ENCODE results near the gene SHROOM3.
"Not testable (repeated sequence)": the region's sequence is repeated elsewhere in the genome, so short reads cannot be mapped to it uniquely, and the experiment has no call there.

Gene SHROOM3

GRCh38 chr4:76716658-76717057 is 281.6 kb downstream of the SHROOM3 start:
- DNase-seq (ENCODE audit: low spot score), result no peak
- TF ChIP-seq CTCF (IDR thresholded peaks at IDR 0.05; ENCODE audit: extremely low read depth, missing control alignments), result no peak

- DNase-seq (ENCODE audit: low spot score), result no peak
- no peak for TF ChIP-seq CTCF (IDR thresholded peaks at IDR 0.05; ENCODE audit: extremely low read depth, missing control alignments)
These were observed 282.4 kb downstream of the SHROOM3 start for GRCh38 chr4:76717431-76717830.

GRCh38 chr4:76718021-76718420 is 283.0 kb downstream of the SHROOM3 start:
- TF ChIP-seq CTCF (IDR thresholded peaks at IDR 0.05; ENCODE audit: extremely low read depth, missing control alignments), result no peak
- DNase-seq (ENCODE audit: low spot score), result no peak

GRCh38 chr4:76718831-76719230 is 283.8 kb downstream of the SHROOM3 start:
- no peak for DNase-seq (ENCODE audit: low spot score)

GRCh38 chr4:76720121-76720520 is 285.1 kb downstream of the SHROOM3 start:
- TF ChIP-seq CTCF (IDR thresholded peaks at IDR 0.05; ENCODE audit: extremely low read depth, missing control alignments), result no peak
- DNase-seq (ENCODE audit: low spot score), result no peak

More at GRCh38 chr4:76718831-76719230, 283.8 kb downstream of the SHROOM3 start:
- no peak for TF ChIP-seq CTCF (IDR thresholded peaks at IDR 0.05; ENCODE audit: extremely low read depth, missing control alignments)

DNA sequence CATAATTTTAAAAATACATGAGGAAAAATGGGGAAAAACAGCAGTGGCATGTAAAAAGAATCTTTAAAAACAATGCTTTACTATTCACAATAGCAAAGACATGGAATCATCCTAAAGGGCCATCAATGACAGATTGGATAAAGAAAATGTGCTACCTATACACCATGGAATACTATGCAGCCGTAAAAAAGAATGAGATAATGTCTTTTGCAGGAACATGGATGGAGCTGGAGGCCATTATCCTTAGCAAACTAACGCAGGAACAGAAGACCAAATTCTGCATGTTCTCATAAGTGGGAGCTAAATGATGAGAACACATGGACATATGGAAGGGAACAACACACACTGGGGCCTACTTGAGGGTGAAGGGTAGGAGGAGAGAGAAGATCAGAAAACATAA is 287.1 kb downstream of the SHROOM3 start:
- not testable (repeated sequence) for DNase-seq (ENCODE audit: low spot score)

GRCh38 chr4:76722838-76723237 is 287.8 kb downstream of the SHROOM3 start:
- no peak for DNase-seq (ENCODE audit: low spot score)
- TF ChIP-seq CTCF (IDR thresholded peaks at IDR 0.05; ENCODE audit: extremely low read depth, missing control alignments), result no peak

DNA sequence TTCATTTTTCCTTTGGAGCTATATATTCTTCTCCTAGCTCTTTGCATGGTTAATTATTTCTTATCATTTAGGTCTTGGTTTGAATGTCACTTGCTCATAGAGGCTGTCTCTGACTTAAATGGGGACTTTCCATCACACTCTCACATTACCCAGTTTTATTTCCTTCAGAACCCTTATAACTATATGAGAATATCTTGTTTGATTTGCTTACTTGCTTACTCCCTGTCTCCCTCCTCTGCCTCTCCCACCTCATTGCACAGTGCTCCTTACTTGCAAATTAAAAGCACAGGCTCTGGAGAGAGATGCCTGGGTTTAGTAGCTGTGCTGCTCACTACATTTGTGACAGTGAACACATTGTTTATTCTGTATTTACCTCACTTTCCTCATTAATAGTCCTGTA is 288.3 kb downstream of the SHROOM3 start:
- no peak for DNase-seq (ENCODE audit: low spot score)
- no peak for TF ChIP-seq CTCF (IDR thresholded peaks at IDR 0.05; ENCODE audit: extremely low read depth, missing control alignments)
